Esophagus squamous epithelium (tissue), 4 donors: ENCODE measurements around the gene PDGFRB.

Experiments
- POLR2A ChIP-seq, 4 donors: fragments of 450-650 bp; IDR thresholded peaks; one replicate each; pipeline ENCODE4 v1.6.1; 2017; ENCODE audit warnings: antibody characterized with exemption in 4 of 4, mild to moderate bottlenecking in 4 of 4, moderate library complexity in 3 of 4
- TF ChIP-seq, protein P1 (sequence below), 6 experiments: fragments of 450-650 bp in 4 of 6; fragments of 200-600 bp in 2 of 6; sonication (generic) in 2 of 6; IDR thresholded peaks; one replicate each; pipeline ENCODE4 v1.5.1; 2016 to 2019; ENCODE audit warnings: antibody characterized with exemption in 6 of 6, mild to moderate bottlenecking in 4 of 6, moderate library complexity in 4 of 6

DNA sequence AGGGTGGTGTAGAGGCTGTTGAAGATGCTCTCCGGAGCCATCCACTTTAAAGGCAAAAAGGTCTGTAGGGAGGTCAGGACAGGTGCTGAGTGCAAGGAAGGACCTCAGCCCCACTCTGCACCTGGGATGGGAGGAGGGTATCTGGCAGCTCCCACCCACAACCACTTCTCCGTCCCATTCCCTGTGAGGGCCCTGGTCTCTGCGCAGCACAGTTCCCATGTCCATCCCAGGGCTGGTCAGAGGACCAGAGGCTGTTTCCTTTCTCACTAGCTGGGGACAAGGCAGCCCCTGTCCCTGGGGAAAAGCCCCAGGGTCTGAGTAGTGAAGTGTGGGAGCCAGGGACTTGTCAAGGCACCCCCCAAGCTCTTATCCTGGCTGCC is 35.6 kb downstream of the PDGFRB start:
- TF ChIP-seq, protein P1, sequence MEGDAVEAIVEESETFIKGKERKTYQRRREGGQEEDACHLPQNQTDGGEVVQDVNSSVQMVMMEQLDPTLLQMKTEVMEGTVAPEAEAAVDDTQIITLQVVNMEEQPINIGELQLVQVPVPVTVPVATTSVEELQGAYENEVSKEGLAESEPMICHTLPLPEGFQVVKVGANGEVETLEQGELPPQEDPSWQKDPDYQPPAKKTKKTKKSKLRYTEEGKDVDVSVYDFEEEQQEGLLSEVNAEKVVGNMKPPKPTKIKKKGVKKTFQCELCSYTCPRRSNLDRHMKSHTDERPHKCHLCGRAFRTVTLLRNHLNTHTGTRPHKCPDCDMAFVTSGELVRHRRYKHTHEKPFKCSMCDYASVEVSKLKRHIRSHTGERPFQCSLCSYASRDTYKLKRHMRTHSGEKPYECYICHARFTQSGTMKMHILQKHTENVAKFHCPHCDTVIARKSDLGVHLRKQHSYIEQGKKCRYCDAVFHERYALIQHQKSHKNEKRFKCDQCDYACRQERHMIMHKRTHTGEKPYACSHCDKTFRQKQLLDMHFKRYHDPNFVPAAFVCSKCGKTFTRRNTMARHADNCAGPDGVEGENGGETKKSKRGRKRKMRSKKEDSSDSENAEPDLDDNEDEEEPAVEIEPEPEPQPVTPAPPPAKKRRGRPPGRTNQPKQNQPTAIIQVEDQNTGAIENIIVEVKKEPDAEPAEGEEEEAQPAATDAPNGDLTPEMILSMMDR (IDR thresholded peaks at IDR 0.05): no peak
- TF ChIP-seq POLR2A (IDR thresholded peaks at IDR 0.05): no peak
